GM19324 (cell line): ENCODE measurements around the gene FREM1.

Experiments
- ATAC-seq: cut with Tn5 transposase; IDR thresholded peaks from one replicate; pipeline ENCODE4 v1.9.1; 2021; ENCODE audit warnings: mild to moderate bottlenecking, moderate library complexity; ENCODE audit not compliant: unreplicated experiment, low FRiP score

The FREM1 gene

DNA sequence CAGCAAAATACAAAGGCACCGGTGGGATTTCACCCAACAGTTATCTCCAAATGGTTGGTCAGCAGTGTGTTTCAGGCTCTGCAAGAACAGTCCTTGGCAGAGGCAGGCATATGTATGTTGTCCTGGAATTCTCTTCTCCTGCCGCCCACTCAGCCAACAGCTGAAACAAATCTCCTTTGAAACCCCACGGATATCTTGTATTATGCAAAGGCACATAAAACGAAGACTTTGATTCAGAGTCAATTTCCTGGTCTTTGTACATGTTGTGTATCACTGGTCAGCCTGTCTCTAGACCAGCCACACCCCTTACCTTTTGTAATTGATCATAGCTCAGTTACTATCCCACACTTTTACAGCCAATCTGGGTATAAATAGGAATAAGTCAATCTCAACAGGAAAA lies 29.2 kb downstream of the FREM1 start:
- no peak for ATAC-seq

DNA sequence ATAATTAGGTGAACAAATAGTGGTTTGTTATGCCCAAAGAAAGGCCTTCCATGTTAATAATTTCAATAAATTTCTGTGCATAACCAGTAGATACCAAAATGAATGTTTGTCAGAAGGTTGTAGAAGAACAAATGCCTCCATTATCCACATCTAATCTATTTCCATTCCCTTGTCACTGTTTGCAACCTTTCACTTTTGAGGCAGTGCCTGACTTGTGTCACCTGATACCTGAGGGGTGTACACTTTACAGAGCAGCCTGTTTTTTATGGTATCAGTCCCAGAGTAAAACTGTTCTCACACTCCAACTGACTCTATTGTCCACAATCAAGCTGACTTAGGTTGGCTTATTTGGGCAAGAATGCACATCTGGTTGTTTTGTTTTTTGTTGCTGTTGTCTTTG lies 40.1 kb downstream of the FREM1 start:
- no peak for ATAC-seq

DNA sequence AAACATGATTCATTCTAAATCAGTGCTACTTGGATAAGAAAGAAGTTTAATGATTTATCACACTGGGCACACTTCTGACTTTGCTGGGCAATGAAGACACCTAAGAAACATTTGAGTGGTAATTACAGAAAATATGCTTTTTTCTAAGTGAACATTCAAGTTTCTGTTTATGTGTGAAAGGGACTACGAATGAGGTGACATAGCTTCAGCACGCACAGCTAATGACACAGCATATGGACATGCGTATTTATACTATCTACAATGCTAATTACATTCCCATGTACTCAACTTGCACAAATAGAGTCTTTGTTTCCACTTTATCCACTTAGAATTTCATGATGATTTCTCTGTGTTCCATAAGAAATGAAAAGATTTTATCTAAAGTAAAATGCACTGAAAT lies 40.6 kb downstream of the FREM1 start:
- no peak for ATAC-seq

DNA sequence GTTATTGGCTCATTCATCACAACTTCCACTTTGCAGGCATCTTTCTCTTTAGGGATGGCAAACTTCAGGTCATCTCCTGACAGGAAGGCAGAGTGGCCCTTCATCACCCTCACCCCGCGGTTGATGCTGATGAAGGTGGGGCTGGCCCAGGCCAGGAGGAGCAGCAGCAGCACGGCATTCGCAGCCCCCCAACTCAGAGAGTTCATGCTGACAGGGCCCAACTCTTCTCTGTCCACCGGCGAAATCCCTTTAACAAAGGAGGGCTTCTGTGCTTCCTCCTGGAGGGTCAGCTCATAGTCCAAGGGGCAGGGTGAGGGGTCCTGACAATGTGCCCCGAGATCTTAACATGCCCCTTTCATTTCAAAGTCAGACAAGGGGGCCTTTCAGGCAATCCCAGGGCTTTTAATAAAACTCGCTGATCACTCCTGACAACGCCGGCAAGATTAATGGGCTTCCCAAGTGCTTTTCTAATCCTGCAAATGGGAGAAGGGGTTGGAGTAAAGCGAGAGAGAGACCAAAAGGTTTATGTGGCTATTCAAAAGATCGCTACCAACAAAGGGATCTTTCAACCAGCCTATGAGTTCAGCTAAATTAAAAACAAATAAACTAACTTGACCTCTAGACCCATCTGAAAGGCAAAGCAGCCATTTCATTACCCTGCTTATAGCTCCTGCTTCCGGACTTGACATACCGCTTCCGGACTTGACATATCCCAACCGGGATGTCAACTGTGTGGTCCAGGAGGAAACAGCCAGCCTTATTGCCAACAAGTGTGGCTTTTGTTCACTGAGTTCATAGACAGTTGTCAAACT lies 41.2 kb downstream of the FREM1 start:
- ATAC-seq: no peak

DNA sequence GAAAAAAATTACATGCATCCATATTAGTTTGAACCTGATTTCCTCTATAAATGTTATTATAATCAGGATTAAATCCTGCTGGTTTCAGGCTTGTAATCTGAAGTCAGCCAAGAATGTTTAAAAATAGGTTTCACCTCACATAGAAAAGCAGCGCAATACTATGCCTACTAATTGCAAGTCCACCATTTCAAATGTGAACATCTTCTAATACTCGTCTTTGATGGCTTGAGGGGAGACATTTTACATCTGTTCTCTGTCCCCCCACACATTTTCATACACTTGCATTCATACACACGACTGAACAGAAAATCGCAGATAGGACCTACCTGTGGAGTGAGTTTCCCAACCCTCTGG lies 41.8 kb downstream of the FREM1 start:
- ATAC-seq: no peak

DNA sequence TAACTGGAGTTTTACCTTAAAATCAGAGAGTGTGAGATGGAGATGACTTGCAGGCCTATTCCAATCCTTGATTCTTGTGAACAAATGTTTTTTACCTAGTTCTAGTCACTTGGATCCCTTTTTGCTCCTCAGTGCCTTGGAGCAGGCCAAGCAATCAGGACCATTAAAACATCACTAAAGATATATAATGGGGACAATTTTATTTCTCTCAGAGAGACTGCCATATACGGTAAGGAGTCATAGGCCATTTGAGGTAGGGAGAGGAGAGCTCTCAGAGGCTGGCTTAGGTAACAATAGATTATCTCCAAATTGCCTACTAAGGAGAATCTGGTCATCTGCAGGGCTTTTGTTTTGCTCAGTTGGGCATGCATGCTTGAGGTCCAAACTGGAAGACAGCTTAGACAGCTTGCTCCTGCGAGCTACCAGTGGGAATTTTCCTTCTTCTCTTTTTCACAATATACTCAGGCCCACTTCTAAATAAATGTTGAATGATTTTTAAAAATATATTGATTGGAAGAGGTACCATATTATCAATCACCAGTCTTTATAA lies 44.0 kb downstream of the FREM1 start:
- ATAC-seq: no peak

DNA sequence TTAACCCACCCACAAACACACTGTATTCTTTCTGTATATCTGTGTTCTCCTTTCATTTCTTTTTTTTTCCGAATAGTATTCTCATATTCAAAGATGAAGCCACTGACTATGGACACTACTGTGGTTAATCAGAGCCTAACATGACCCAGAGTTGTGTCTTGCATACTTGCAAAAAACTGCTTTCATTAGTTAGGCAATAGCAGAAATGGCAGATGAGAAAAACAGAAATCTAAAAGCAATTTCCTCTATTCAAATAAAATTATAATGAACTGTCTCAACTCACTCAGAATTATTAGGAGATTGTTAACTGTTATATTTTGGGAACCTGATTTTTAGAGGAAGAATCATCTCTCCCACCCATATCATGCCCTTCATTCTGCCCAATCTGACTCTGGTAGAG lies 45.9 kb downstream of the FREM1 start:
- no peak for ATAC-seq

DNA sequence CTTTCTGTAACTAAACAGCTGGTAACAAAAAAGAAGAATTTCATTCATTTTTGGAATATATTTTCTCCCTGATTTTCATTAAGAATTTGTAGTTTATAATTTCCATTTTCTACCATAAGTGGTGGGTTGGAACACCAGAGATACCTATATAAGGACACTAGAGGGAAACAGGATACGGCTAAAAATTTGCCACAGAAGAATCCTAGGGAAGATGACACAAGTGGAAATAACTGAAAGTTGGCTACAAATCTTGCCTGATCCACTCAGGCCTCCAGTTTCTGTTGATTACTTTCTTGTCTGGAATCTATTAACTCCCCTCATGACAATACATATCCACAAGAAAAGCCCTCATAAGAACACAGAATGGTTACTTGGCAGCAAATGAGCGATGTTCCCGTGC lies 46.8 kb downstream of the FREM1 start:
- no peak for ATAC-seq

DNA sequence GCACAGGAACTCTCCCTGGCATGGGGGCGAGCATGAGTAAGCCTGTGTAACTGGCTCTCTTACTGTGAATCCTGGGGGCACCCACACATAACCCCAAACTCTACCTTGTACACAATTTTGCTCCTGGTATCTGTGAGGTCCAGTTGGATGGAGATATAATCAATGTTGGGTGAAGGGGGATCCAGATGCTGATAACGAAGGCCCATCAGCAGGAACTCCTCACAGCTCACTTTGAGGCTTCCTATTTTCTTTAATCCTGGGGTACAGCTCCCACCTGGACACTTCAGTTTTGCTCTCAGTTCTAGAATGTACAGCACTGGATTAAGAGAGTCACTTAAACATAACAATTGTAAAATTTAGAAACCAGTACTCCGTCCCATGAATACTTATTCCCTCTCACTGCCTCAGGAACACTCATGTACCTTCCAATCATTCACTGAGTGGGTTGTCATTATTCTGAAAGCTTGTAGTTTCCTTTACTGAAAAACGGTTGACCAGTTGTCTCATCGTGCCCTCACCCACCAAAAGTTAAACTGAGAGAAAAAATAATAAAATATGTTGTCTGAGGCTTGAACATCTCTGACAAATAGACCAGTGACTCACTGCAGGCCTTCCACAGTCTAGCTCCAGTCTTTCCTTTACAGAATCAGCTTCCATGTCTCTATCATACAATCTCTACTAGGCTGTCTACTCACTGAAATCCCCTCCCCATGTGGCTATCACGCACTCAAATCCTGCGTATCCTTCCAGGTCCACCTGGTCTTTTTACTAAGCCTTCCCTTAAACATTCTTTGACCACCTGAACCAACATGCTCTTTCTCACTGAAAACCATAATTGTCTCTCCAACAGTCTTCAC lies 52.6 kb downstream of the FREM1 start:
- ATAC-seq: no peak

DNA sequence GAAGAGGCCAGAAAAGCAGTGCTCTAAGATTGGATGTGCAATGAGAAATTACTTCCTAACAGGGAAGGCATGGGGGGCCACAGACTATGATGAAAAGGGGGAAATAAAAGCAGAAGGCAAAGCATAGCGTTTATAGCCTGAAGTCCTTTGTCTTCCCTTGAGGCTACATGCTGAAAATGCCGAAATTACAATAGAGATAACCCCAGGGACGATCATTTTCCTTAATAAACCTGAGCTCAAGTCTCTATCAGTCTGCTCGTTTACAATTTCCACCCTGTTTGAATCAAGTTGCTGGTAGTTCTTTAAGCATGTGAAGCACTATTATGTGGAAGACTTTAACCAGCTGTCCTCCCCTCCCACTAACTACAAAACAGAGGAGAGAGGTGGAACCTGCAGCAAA lies 60.4 kb downstream of the FREM1 start:
- no peak for ATAC-seq

DNA sequence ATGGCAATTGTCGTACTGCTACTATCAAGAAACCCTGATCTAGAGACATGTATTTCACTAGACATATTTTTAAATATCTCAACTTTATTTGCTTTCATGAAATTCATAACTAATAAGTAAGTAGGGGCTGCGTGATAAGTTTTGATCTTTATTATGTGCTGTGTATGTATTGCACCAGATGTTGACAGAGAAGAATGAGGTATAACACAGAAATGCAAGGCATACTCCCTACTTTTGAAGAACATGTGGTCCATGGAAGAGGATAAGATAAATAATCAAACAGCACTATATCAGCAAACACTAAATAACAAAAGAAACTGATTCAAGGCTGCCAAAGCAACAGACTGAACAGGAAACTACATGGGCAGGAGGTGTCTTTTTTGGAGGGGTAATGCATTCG lies 60.9 kb downstream of the FREM1 start:
- no peak for ATAC-seq

DNA sequence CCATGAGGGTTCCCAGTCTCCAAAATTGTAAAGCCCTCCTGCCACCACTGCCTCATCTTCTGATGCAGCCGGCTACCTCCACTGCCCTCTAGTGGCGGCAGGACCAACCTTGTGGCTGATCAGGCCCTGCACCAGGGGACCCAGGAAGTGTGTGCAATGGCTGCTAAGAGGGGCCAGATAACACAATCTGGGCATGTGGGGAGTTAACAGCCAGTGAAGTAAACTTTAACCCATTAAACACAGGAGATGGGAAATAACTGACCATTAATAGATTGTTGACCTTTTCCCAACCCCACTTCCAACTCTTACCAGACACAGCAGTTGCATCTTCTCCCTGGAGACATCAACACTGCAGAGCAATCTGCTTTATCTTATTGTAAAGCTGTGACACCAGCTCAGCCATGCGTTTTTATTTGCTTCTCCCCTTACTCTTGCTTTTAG lies 63.3 kb downstream of the FREM1 start:
- ATAC-seq: peak; percentile 97

DNA sequence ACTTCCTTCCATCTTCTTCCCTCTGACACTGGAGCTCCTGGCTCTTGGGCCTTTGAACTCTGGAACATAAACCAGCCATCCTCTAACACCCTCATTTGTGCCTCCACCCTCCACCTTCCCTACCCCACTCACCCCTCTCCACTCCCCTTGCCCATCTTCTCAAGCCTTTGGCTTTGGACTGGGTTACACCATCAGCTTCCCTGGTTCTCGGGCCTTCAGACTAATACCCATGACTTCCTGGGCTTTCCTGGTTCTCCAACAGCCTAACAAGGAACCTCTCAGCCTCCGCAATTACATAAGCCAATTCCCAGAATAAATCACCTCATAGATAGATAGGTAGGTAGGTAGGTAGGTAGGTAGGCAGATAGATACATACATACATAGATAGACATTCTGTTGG lies 67.1 kb downstream of the FREM1 start:
- ATAC-seq: no peak

DNA sequence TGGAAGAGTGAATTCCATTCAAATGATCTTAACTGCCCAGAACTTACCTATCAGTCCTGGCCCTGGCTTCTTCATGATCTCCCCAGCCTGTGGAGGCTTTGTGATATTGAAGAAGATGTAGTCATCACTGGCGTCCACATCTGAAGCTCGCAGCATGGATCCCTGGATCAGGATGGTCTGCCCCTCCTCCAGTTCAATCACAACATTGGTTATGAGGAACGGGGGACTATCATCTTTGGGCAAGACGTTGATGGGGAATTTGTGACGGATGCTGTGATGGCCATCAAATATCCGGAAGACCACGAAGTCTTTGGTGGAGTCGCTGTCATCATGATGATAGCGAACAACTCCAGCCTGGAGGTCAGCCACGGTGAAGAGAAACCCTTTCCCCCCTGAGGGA lies 68.0 kb downstream of the FREM1 start:
- no peak for ATAC-seq

DNA sequence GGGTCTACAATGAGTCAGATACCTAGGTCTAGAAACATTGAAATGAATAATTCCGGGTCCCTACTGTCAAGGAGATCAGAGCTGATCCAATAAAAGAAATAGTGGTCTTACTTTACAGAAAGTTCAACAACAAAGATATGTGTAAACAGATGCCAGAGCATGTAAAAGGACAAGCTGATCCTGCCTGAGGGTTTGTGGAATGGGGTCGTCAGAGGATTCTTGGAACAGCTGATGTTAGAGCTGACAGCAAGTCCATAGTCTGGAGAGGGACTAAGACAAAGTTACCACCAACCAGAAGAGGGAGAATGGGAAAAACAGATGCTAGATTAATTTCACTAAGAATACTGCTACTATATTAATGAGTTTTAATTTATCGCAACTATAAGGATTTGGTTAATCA lies 71.5 kb downstream of the FREM1 start:
- no peak for ATAC-seq

DNA sequence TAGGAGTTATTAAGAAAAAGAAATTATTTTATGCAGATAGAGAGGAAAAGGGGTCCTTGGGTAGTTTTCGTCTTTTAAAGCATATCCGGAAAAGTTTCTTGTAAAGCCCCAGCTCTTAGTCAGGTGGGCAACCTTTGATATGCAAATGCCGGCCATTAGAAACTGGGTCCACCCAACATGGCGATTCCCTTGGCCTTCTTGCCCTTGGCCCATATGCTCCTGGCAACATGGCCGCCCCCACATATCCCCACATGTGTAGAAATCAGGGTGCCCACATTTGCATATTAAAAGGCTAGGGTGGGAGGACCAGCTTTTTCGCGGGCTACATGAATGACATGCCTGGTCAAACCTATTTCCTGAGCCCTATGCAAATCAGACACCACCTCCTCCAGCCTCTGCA lies 73.3 kb downstream of the FREM1 start:
- no peak for ATAC-seq

DNA sequence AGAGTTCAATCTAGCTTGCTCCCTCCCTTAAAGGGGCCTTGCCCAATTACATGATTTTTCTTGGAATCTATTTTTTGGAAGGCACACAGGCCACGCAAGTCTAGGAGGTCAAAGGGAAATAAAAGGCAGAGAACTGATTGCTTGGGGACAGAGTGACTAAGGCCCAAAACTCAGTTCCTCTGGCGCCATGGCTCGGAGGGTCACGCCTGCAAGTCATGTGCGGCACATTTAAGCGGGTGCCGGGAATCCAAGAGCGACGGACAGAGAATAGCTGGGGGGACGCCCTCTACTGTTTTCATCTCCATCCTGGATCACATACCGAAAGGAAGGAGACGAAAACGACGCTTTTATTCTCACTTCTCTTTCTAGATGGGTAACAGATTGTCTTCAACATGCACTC lies 78.6 kb downstream of the FREM1 start:
- no peak for ATAC-seq

DNA sequence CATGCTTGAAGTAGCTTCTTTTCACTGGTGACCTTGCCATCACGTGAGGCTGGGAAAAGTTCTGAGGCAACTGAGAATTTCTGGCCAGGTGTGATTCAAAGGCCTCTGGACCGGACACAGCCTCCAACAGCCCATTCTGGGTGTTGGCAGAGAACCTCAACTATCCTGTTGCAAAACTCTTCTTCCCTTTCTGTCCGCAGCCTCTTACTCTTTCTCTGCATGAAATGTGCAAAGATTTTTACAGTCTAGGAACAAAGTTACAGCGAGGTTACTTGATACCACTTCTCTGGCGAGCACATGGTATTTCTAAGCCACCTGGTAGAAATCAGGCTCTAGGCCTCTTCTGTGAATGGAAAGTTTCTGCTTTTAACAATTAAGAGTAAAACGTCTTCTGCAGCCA lies 79.2 kb downstream of the FREM1 start:
- no peak for ATAC-seq

DNA sequence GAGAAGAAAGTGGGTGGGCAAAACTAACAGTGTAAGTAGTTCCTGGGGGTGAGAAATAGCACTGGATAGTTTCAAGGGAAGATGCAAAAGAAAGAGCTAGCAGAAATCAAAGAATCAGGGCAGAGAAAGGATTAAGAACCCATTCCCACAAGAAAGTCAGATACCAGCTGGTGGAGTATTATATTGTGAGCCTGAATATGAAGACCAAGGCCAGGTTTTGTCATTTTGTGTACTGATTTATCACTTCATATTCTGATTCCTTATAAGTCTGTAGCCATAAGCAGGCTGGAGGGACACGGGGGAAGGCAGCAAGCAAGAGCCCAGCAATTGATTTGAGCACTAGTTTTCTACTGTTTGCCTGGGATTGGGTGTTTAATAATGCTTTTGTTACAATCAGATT lies 80.2 kb downstream of the FREM1 start:
- ATAC-seq: no peak

DNA sequence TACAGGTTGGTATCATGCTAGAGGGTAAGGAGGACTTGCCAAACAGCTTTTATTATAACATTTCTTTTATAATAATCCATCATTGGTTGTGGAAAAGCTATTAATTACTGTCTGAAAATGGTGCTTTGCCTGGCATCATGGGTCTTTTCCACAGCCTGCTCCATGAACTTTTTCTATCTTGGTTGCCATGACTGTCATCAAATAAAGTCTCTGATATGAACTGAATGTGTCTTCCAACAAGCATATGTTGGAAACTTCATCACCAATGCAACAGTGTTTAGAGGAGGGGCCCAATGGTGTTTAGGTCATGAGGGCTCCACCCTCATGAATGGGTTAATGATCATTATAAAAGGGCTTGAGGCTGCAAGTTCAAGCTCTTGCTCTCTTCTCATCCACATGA lies 81.0 kb downstream of the FREM1 start:
- ATAC-seq: no peak

DNA sequence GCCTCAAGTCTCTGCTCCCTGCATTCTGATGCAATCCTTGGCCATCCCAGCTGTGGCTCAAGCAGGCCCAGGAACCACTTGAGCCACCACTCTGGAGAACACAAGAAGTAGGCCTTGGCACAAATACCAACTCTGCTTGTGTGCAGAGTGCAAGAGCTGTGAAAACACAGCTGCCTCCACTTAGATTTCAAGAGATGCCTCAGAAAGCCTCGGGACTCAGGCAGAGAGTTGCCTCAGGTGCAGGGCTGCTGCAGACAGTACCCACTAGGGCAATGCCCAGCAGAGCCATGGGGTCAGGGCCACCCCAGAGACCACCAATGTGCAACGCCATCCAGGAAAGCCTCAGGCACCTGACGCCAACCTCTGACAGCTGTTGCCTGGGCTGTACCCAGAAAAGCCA lies 82.4 kb downstream of the FREM1 start:
- no peak for ATAC-seq

DNA sequence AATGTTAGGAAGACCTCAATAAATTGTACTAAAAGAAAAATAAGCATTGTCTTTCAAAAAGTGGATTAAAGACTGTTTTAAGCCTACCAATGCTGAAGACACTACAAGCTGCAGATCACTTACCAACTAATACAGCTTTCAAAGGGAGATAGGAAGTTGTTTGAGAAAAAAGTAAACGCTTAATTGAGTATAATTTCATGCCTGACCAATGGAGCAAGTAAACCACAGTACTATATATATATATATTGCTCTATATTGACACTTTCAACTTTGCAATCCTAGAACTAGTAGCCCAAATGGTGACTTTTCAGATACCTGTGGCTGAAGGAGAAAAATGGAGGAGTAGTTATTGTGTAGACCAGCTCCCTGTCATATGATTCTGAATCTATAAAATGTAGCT lies 85.7 kb downstream of the FREM1 start:
- ATAC-seq: no peak
